HFFc6 (cell line): ENCODE data around the gene BBS1. TPM values are rescaled to one million over a fixed set of nuclear protein-coding genes. Genes with fewer than 3 reads are reported as not detected.

Experiments used
- DNase-seq: peaks from one replicate; pipeline ENCODE4 v3.0.0-alpha.2; 2018
- H3K27ac Mint-ChIP-seq: 2 replicates; pipeline ENCODE4 v1.8.0; 2020; ENCODE audit warnings: mild to moderate bottlenecking, mixed read lengths
- H3K27me3 Mint-ChIP-seq: 2 replicates; pipeline ENCODE4 v1.8.0; 2021; ENCODE audit warnings: mild to moderate bottlenecking, moderate library complexity, mixed read lengths; ENCODE audit not compliant: insufficient read depth
- H3K36me3 Mint-ChIP-seq: 2 replicates; pipeline ENCODE4 v1.8.0; 2021; ENCODE audit warnings: low read depth, mixed read lengths
- H3K4me1 Mint-ChIP-seq: 2 replicates; pipeline ENCODE4 v1.8.0; 2020; ENCODE audit warnings: low read depth, mixed read lengths
- H3K4me3 Mint-ChIP-seq: 2 replicates; pipeline ENCODE4 v1.8.0; 2020; ENCODE audit warnings: mild to moderate bottlenecking, moderate library complexity, mixed read lengths
- H3K9me3 Mint-ChIP-seq: 2 replicates; pipeline ENCODE4 v1.8.0; 2020; ENCODE audit warnings: mild to moderate bottlenecking, mixed read lengths
- CTCF ChIP-seq: fragments of 200-600 bp; sonication (generic); IDR thresholded peaks from 2 replicates; pipeline ENCODE4 v1.5.0; 2021; ENCODE audit warnings: antibody characterized with exemption, mild to moderate bottlenecking
- total RNA-seq, 6 experiments: library from RNA; stranded (reverse); fragmentation: NEBNext Ultra II Directional; extraction: Animal tissue kit (Norgen Biotek cat#: 25700); gene quantifications; 2 replicates in 1 of 6; 3 replicates in 5 of 6; pipeline ENCODE4 v1.2.3, GENCODE V29; 2021

Gene BBS1
- total RNA-seq, 6 experiments from 2014 or later = 14.9 to 21.4 (median 17.3) TPM

GRCh38 chr11:66465373-66466224, 44.8 kb upstream of the BBS1 start:
- Mint-ChIP-seq H3K27me3 (peaks cover 7% of the 10 kb centered on the region), H3K4me3 (peak overlapping the region; percentile 88), H3K27ac (peak overlapping the region; percentile 26; the same call in 1 of the 2 replicates), H3K4me1 (peaks cover 12% of the 10 kb centered on the region; the same call in 1 of the 2 replicates), H3K9me3 (peaks cover 24% of the 10 kb centered on the region), H3K36me3 (peaks cover 8% of the 10 kb centered on the region; the same call in 1 of the 2 replicates)
- DNase-seq = no peak
- no peak for TF ChIP-seq CTCF

GRCh38 chr11:66466225-66467033, 44.0 kb upstream of the BBS1 start, which contains the start of gene PELI3:
TSS of gene PELI3 (plus strand) at chr11:66466905. CDS start at chr11:66468129, 1,224 bp downstream.
- Mint-ChIP-seq H3K4me3 (peak within 1 kb of the TSS; percentile 88), H3K27ac (peak within 1 kb of the TSS; percentile 41; the same call in 1 of the 2 replicates), H3K27me3 (peaks cover 7% of the 10 kb centered on the region), H3K9me3 (peaks cover 18% of the 10 kb centered on the region), H3K36me3 (peaks cover 8% of the 10 kb centered on the region), H3K4me1 (peaks cover 12% of the 10 kb centered on the region; the same call in 1 of the 2 replicates)
- TF ChIP-seq CTCF = no peak
- DNase-seq = peak; percentile 79

GRCh38 chr11:66467034-66467659, 43.3 kb upstream of the BBS1 start:
- Mint-ChIP-seq H3K9me3 (peaks cover 14% of the 10 kb centered on the region), H3K36me3 (peaks cover 8% of the 10 kb centered on the region; the same call in 1 of the 2 replicates), H3K27me3 (peaks cover 7% of the 10 kb centered on the region), H3K4me1 (peaks cover 12% of the 10 kb centered on the region; the same call in 1 of the 2 replicates), H3K4me3 (peak overlapping the region; percentile 84), H3K27ac (peak overlapping the region; percentile 41; the same call in 1 of the 2 replicates)
- peak; percentile 48; the same call in 1 of the 2 replicates for TF ChIP-seq CTCF
- no peak for DNase-seq

GRCh38 chr11:66467756-66468155, 42.7 kb upstream of the BBS1 start:
- Mint-ChIP-seq H3K4me1 (peaks cover 12% of the 10 kb centered on the region; the same call in 1 of the 2 replicates), H3K9me3 (peaks cover 8% of the 10 kb centered on the region), H3K27ac (peak overlapping the region; percentile 41; the same call in 1 of the 2 replicates), H3K4me3 (peak overlapping the region; percentile 84), H3K36me3 (peaks cover 2% of the 10 kb centered on the region; the same call in 1 of the 2 replicates), H3K27me3 (peaks cover 7% of the 10 kb centered on the region)
- no peak for TF ChIP-seq CTCF
- DNase-seq = no peak

GRCh38 chr11:66468691-66469090, 41.7 kb upstream of the BBS1 start:
- no peaks in the 10 kb centered on the region; the same call in 1 of the 2 replicates for H3K36me3 Mint-ChIP-seq

More at GRCh38 chr11:66468691-66469090, 41.7 kb upstream of the BBS1 start:
- no peak for TF ChIP-seq CTCF
- H3K27me3 Mint-ChIP-seq = peaks cover 7% of the 10 kb centered on the region
- no peak overlapping the region for H3K27ac Mint-ChIP-seq
- no peak overlapping the region for H3K4me3 Mint-ChIP-seq
- H3K9me3 Mint-ChIP-seq = no peaks in the 10 kb centered on the region
- H3K4me1 Mint-ChIP-seq = peaks cover 5% of the 10 kb centered on the region; the same call in 1 of the 2 replicates
- DNase-seq = no peak
